ENCODE results near the gene MLXIP. TPM values are rescaled to one million over a fixed set of nuclear protein-coding genes. Genes with fewer than 3 reads are reported as not detected.

MLXIP gene
- total RNA-seq, 1 experiment from 2014 or later = 32.4 TPM

DNA sequence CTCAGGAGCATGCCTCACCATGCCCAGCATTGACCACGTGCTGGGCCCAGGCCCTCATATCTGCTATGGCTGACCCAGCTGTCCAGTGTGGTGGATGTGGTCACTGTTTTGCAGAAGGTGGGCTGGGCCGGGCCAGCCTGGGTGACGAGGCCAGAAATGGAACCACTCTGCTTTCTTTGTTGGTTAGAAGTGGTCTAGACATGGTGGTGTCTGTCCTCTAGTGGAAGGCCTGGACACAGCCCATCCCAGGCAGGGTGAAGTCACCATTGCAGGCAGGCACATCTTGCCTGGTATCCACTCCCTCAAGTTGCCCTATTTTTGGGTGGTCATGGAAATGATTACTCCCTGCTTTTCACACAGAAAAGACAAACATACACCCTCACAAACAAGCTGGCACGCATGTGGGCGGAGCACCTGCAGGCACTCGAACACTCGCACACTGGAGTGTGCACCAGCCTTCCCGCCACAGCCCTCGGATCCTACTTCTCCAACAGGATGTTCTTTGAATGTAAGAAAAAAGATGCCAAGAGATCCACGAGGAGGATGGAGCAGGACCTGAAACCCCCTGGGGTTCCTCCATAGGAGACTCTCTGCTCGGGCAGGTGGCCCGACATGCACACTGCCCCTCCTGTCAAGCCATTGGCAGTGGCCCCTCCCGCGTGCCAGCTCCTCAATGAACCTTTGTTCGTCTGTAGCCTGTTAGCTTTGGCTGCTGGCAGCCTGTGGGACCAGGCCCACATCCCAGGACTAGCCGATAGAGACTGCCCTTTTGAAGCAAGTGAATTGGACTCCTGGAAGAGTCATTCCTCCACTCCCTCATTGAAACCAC lies 38.4 kb downstream of the MLXIP start:
- H3K23me2 ChIP-seq (ENCODE audit: insufficient read length, low read depth, low read length, poor library complexity, severe bottlenecking) = no peaks in the 10 kb centered on the region
- no peak for DNase-seq

More for the DNA sequence above, 38.4 kb downstream of the MLXIP start:
- H3K4me3 Mint-ChIP-seq = no peak overlapping the region
- Histone ChIP-seq H2BK5ac (ENCODE audit: insufficient read length, low read length) (no peak overlapping the region), H3K14ac (ENCODE audit: insufficient read depth, low read length) (no peak overlapping the region), H4K20me1 (ENCODE audit: control insufficient read depth, insufficient read depth, insufficient read length) (no peaks in the 10 kb centered on the region), H3K4me1 (ENCODE audit: insufficient read depth, low read length) (no peaks in the 10 kb centered on the region), H4K5ac (ENCODE audit: insufficient read length, low read depth, low read length) (no peak overlapping the region), H2AFZ (ENCODE audit: low read length) (no peak overlapping the region), H4K8ac (replicated peaks; ENCODE audit: insufficient read length, low read depth, low read length) (no peak overlapping the region), H3T11ph (ENCODE audit: low read length) (no peak overlapping the region), H3K9me3 (ENCODE audit: control insufficient read depth, low read depth, low read length) (no peaks in the 10 kb centered on the region), H3K23ac (ENCODE audit: insufficient read length, low read depth, low read length) (no peak overlapping the region), H3K27me3 (ENCODE audit: insufficient read depth, low read length) (no peaks in the 10 kb centered on the region), H2AK5ac (ENCODE audit: insufficient read length, low read length) (no peak overlapping the region), H3K18ac (ENCODE audit: insufficient read length, low read depth, low read length) (no peak overlapping the region), H4K91ac (ENCODE audit: insufficient read length, low read depth, low read length) (no peak overlapping the region), H2BK15ac (ENCODE audit: low read depth, low read length) (no peak overlapping the region), H2BK120ac (ENCODE audit: low read depth, low read length, poor library complexity, severe bottlenecking) (no peak overlapping the region), H3K79me1 (ENCODE audit: insufficient read depth, low read depth, low read length, poor library complexity, severe bottlenecking) (no peaks in the 10 kb centered on the region), H3K4ac (ENCODE audit: low read depth, low read length) (no peak overlapping the region), H2BK12ac (ENCODE audit: insufficient read length, low read depth, low read length) (no peak overlapping the region), H3K79me2 (ENCODE audit: insufficient read depth, low read length) (no peaks in the 10 kb centered on the region), H3K9ac (ENCODE audit: extremely low read depth, insufficient read length, low read length) (no peak overlapping the region), H3K56ac (ENCODE audit: insufficient read length, low read depth, low read length) (no peak overlapping the region), H3K4me2 (ENCODE audit: insufficient read depth, insufficient read length, low read length) (no peak overlapping the region), H3K27ac (ENCODE audit: insufficient read length, low read depth, low read length) (no peak overlapping the region), H2BK20ac (ENCODE audit: low read depth, low read length, poor library complexity, severe bottlenecking) (no peak overlapping the region)
- peaks cover 0 to 2% (median 0%) of the 10 kb centered on the region in 3 experiments; a peak in 1 of 7 replicates for H3K36me3 Mint-ChIP-seq (ENCODE audit: insufficient read depth in 1 of 3, low read depth in 3 of 3)
- no CpG with 5 or more reads among the region's 16 CpGs for WGBS (ENCODE audit: extremely low coverage, insufficient read length, low lambda C conversion rate)
- TF ChIP-seq, protein P1, sequence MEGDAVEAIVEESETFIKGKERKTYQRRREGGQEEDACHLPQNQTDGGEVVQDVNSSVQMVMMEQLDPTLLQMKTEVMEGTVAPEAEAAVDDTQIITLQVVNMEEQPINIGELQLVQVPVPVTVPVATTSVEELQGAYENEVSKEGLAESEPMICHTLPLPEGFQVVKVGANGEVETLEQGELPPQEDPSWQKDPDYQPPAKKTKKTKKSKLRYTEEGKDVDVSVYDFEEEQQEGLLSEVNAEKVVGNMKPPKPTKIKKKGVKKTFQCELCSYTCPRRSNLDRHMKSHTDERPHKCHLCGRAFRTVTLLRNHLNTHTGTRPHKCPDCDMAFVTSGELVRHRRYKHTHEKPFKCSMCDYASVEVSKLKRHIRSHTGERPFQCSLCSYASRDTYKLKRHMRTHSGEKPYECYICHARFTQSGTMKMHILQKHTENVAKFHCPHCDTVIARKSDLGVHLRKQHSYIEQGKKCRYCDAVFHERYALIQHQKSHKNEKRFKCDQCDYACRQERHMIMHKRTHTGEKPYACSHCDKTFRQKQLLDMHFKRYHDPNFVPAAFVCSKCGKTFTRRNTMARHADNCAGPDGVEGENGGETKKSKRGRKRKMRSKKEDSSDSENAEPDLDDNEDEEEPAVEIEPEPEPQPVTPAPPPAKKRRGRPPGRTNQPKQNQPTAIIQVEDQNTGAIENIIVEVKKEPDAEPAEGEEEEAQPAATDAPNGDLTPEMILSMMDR (conservative IDR thresholded peaks at IDR 0.05) = no peak
- H3K27me3 Mint-ChIP-seq (ENCODE audit: low read depth) = no peaks in the 10 kb centered on the region
- H3K27ac Mint-ChIP-seq = peak overlapping the region in 1 of 3 experiments; percentile 42; a peak in 2 of 7 replicates
- peaks cover 5 to 6% of the 10 kb centered on the region in 2 experiments; a peak in 3 of 4 replicates for H3K4me1 Mint-ChIP-seq
- H3K9me3 Mint-ChIP-seq = no peaks in the 10 kb centered on the region

Data from H9 (cell line).